HG03045 (cell line): ENCODE data around the gene SHISA5.

Experiments used
- ATAC-seq: cut with Tn5 transposase; IDR thresholded peaks from one replicate; pipeline ENCODE4 v1.9.1; 2021; ENCODE audit warnings: mild to moderate bottlenecking, moderate library complexity; ENCODE audit not compliant: unreplicated experiment

SHISA5 gene

GRCh38 chr3:48433472-48434118, 70.4 kb downstream of the SHISA5 start:
- no peak for ATAC-seq

GRCh38 chr3:48432411-48433371, 71.3 kb downstream of the SHISA5 start:
- ATAC-seq = no peak

- no peak for ATAC-seq
Measured at GRCh38 chr3:48431224-48432029, 72.5 kb downstream of the SHISA5 start.

- no peak for ATAC-seq
Measured at GRCh38 chr3:48430708-48431101, 73.3 kb downstream of the SHISA5 start.

GRCh38 chr3:48429960-48430707, 73.8 kb downstream of the SHISA5 start, which contains the start of gene PLXNB1:
TSS of gene PLXNB1 (minus strand) at chr3:48430086. CDS start at chr3:48424611, 5,475 bp downstream.
- ATAC-seq = no peak

GRCh38 chr3:48429317-48429959, 74.5 kb downstream of the SHISA5 start:
- no peak for ATAC-seq

GRCh38 chr3:48428572-48429316, 75.2 kb downstream of the SHISA5 start:
- no peak for ATAC-seq

GRCh38 chr3:48428088-48428571, 75.8 kb downstream of the SHISA5 start:
- no peak for ATAC-seq

GRCh38 chr3:48427630-48427962, 76.4 kb downstream of the SHISA5 start:
- ATAC-seq = no peak

- no peak for ATAC-seq
Measured at GRCh38 chr3:48426944-48427629, 76.9 kb downstream of the SHISA5 start.

- no peak for ATAC-seq
Measured at GRCh38 chr3:48426401-48426909, 77.5 kb downstream of the SHISA5 start.

- ATAC-seq = no peak
Measured at GRCh38 chr3:48425281-48425812, 78.6 kb downstream of the SHISA5 start.

GRCh38 chr3:48423883-48424695, 79.9 kb downstream of the SHISA5 start:
- no peak for ATAC-seq

GRCh38 chr3:48423241-48423882, 80.6 kb downstream of the SHISA5 start:
- ATAC-seq = no peak

- ATAC-seq = no peak
Measured at GRCh38 chr3:48422681-48423080, 81.3 kb downstream of the SHISA5 start.

GRCh38 chr3:48422272-48422671, 81.7 kb downstream of the SHISA5 start:
- no peak for ATAC-seq

- no peak for ATAC-seq
Measured at GRCh38 chr3:48420561-48420960, 83.4 kb downstream of the SHISA5 start.
